Activated naive CD8-positive, alpha-beta T cell treated with anti-CD3 and anti-CD28 coated beads, Interleukin-2, amount 10 ng/mL, durations not matched to agents 7 days and 5 days (primary cell): ENCODE results near the gene DCBLD2. TPM values are rescaled to one million over a fixed set of nuclear protein-coding genes. Genes with fewer than 3 reads are reported as not detected.
A peak's percentile ranks its signal among the peaks of the same experiment; 100 is the strongest.

Experiments used
- ATAC-seq: fragments of 150-1000 bp; cut with Tn5 transposase; one replicate; pipeline ENCODE4 v1.10.0; 2021; ENCODE audit warnings: low read depth, moderate library complexity
- POLR2A ChIA-PET: fragments of 350-600 bp; sonication (Branson Sonifier 250); formaldehyde crosslinking; loops from one replicate; lab custom pipeline; 2021; ENCODE audit warnings: antibody characterized with exemption; lab: Charles Lee
- DNase-seq: peaks from one replicate; pipeline ENCODE4 v3.0.0; 2021
- H3K27ac Mint-ChIP-seq: one replicate; pipeline ENCODE4 v1.8.0; 2022; ENCODE audit warnings: mild to moderate bottlenecking, mixed read lengths
- H3K27me3 Mint-ChIP-seq: one replicate; pipeline ENCODE4 v1.8.0; 2022; ENCODE audit warnings: mild to moderate bottlenecking, moderate library complexity, mixed read lengths
- H3K36me3 Mint-ChIP-seq: one replicate; pipeline ENCODE4 v1.8.0; 2021; ENCODE audit warnings: mild to moderate bottlenecking, mixed read lengths
- H3K4me1 Mint-ChIP-seq: one replicate; pipeline ENCODE4 v1.8.0; 2021; ENCODE audit warnings: mixed read lengths
- H3K4me3 Mint-ChIP-seq: one replicate; pipeline ENCODE4 v1.8.0; 2022; ENCODE audit warnings: mild to moderate bottlenecking, moderate library complexity, mixed read lengths
- H3K9me3 Mint-ChIP-seq: one replicate; pipeline ENCODE4 v1.8.0; 2021; ENCODE audit warnings: mixed read lengths
- total RNA-seq, 2 experiments: library from RNA; stranded (reverse); gene quantifications; one replicate each; pipeline ENCODE4 v1.2.3, GENCODE V29; 2021

The DCBLD2 gene
- total RNA-seq, 2 experiments from 2014 or later = 0.82 to 1.2 TPM

- Mint-ChIP-seq H3K27ac (no peak overlapping the region), H3K9me3 (no peaks in the 10 kb centered on the region), H3K4me1 (peaks cover 1% of the 10 kb centered on the region), H3K27me3 (peaks cover 15% of the 10 kb centered on the region), H3K36me3 (no peaks in the 10 kb centered on the region), H3K4me3 (no peak overlapping the region)
- ATAC-seq = no peak
- POLR2A ChIA-PET = no interaction called here
- DNase-seq = no peak
Measured at GRCh38 chr3:98786364-98787006, 115.0 kb downstream of the DCBLD2 start.

DNA sequence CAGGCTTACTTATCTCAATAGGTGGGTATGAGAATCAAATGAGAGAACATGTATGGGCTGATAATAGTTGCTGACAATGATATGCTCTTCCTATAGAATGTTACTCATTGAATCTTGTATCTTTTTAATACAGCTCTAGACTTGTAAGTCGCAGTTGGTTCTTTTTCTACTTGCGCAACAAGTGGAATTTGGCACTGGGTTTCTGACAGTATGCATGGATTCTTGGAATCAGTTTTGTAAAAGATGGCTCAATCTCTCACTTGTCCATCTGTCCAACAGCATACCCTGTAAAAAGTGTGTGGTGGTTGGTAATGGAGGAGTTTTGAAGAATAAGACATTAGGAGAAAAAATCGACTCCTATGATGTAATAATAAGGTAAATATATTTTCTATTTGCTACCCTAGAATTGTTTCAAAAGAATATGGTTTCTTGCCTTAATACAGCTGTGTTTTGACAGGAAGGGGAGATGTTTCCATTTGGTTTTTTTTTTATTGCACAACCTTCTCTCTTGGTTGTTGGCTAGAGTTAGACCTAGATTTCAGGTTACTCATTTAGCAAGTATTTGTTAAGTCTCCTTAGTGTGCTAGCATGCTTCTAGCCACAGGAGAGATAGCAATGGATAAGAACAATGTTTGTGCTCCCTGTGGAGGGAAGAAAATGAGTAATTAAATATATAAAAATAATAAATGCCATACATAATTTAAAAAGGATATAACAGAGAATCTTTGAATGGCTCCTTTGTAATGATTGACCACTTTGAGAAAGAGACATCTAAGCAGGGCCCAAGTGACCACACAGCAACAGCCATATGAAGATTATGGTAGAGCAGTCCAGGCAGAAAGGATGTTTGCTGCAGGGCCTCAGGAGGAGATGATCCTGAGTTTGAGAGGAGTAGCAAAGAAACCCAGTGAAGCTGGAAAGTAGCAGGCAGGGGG, 116.6 kb downstream of the DCBLD2 start:
- H3K4me1 Mint-ChIP-seq = peaks cover 1% of the 10 kb centered on the region
- no peak overlapping the region for H3K27ac Mint-ChIP-seq
- POLR2A ChIA-PET = no interaction called here
- no peaks in the 10 kb centered on the region for H3K36me3 Mint-ChIP-seq
- H3K9me3 Mint-ChIP-seq = no peaks in the 10 kb centered on the region
- no peak for ATAC-seq
- H3K4me3 Mint-ChIP-seq = no peak overlapping the region
- H3K27me3 Mint-ChIP-seq = peaks cover 11% of the 10 kb centered on the region
- DNase-seq = no peak

GRCh38 chr3:98784042-98784441, 117.5 kb downstream of the DCBLD2 start:
- ATAC-seq = no peak
- POLR2A ChIA-PET = no interaction called here
- H3K4me3 Mint-ChIP-seq = no peak overlapping the region
- H3K27me3 Mint-ChIP-seq = peaks cover 5% of the 10 kb centered on the region
- DNase-seq = no peak
- H3K27ac Mint-ChIP-seq = no peak overlapping the region
- H3K9me3 Mint-ChIP-seq = no peaks in the 10 kb centered on the region
- no peaks in the 10 kb centered on the region for H3K36me3 Mint-ChIP-seq
- H3K4me1 Mint-ChIP-seq = peaks cover 4% of the 10 kb centered on the region

DNA sequence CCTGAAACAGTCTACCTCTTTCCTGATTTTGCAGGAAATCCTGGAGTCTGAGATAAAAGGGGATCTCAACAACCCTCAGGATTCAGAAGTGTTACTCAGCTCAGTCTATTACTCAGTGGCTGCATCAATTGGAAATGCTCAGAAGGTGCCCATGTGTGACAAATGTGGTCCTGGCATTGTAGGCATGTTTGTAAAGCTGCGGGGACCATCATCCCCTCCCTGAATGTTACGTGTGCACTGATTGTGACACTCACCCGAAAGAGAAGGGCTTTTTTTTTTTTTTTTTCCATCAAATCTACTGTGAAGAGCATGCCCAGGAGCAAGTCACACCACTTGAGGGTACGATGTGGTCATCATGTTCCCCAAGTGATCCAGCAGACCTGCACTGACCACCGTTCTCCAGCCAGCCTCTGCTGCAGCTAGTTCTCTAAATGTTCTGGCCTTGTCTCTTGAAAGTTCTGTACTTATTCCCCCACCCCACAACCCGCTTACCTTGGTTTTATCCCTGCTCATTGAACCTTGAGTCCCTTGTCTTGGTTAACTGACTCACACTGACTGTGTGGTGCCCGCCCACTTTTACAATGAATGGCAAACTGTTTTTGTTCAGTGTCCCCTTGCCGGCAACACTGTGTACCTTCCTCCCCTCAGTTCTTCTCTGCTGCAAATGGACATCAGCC, 118.5 kb downstream of the DCBLD2 start:
- H3K36me3 Mint-ChIP-seq = no peaks in the 10 kb centered on the region
- DNase-seq = no peak
- H3K27me3 Mint-ChIP-seq = peaks cover 2% of the 10 kb centered on the region
- H3K4me1 Mint-ChIP-seq = peaks cover 10% of the 10 kb centered on the region
- POLR2A ChIA-PET = no interaction called here
- ATAC-seq = no peak
- no peak overlapping the region for H3K27ac Mint-ChIP-seq
- H3K9me3 Mint-ChIP-seq = no peaks in the 10 kb centered on the region
- H3K4me3 Mint-ChIP-seq = no peak overlapping the region

- Mint-ChIP-seq H3K4me3 (no peak overlapping the region), H3K27ac (no peak overlapping the region), H3K27me3 (peaks cover 4% of the 10 kb centered on the region), H3K9me3 (no peaks in the 10 kb centered on the region), H3K36me3 (no peaks in the 10 kb centered on the region), H3K4me1 (peaks cover 9% of the 10 kb centered on the region)
- no peak for DNase-seq
- no peak for ATAC-seq
- POLR2A ChIA-PET = no interaction called here
Measured at GRCh38 chr3:98780343-98780742, 121.2 kb downstream of the DCBLD2 start.

- Mint-ChIP-seq H3K4me1 (peaks cover 9% of the 10 kb centered on the region), H3K27ac (no peak overlapping the region), H3K9me3 (no peaks in the 10 kb centered on the region), H3K36me3 (no peaks in the 10 kb centered on the region), H3K4me3 (no peak overlapping the region), H3K27me3 (peaks cover 3% of the 10 kb centered on the region)
- POLR2A ChIA-PET = no interaction called here
- no peak for ATAC-seq
- no peak for DNase-seq
Measured at GRCh38 chr3:98779541-98780335, 121.8 kb downstream of the DCBLD2 start.

GRCh38 chr3:98778852-98779413, 122.6 kb downstream of the DCBLD2 start:
- Mint-ChIP-seq H3K27me3 (peaks cover 3% of the 10 kb centered on the region), H3K4me3 (no peak overlapping the region), H3K4me1 (peaks cover 9% of the 10 kb centered on the region), H3K36me3 (no peaks in the 10 kb centered on the region), H3K9me3 (no peaks in the 10 kb centered on the region), H3K27ac (no peak overlapping the region)
- DNase-seq (no peak), ATAC-seq (peak; percentile 56)
- POLR2A ChIA-PET = no interaction called here

DNA sequence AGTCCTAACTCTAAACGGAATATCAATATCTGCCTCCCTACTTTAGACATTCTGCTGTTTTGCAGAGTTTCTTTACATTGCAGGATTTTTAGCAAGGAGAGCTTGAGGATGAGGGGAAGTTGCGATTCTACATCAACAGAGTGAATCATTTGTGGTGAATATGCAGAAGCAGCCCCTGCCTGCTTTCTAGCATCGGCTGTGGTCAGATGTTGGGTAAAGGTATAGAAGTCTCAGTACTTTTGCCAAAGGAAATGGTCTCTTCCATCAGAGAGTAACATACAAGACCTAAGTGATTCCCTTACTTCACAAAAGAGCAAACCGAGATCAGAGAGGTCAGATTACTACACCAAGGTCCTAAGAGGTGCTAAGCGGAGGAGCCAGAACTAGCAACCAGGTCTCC, 123.1 kb downstream of the DCBLD2 start:
- Mint-ChIP-seq H3K27ac (no peak overlapping the region), H3K9me3 (no peaks in the 10 kb centered on the region), H3K27me3 (peaks cover 3% of the 10 kb centered on the region), H3K4me1 (peaks cover 9% of the 10 kb centered on the region), H3K36me3 (no peaks in the 10 kb centered on the region), H3K4me3 (peak overlapping the region; percentile 4)
- POLR2A ChIA-PET = no interaction called here
- ATAC-seq (no peak), DNase-seq (no peak)

GRCh38 chr3:98777801-98778220, 123.7 kb downstream of the DCBLD2 start:
- POLR2A ChIA-PET = no interaction called here
- Mint-ChIP-seq H3K27ac (no peak overlapping the region), H3K4me3 (no peak overlapping the region), H3K9me3 (no peaks in the 10 kb centered on the region), H3K36me3 (no peaks in the 10 kb centered on the region), H3K27me3 (peaks cover 3% of the 10 kb centered on the region), H3K4me1 (peaks cover 9% of the 10 kb centered on the region)
- DNase-seq (no peak), ATAC-seq (no peak)

GRCh38 chr3:98777286-98777685, 124.2 kb downstream of the DCBLD2 start:
- DNase-seq = no peak
- H3K27me3 Mint-ChIP-seq = peaks cover 3% of the 10 kb centered on the region
- no peaks in the 10 kb centered on the region for H3K36me3 Mint-ChIP-seq
- peaks cover 9% of the 10 kb centered on the region for H3K4me1 Mint-ChIP-seq
- H3K4me3 Mint-ChIP-seq = no peak overlapping the region
- POLR2A ChIA-PET = no interaction called here
- no peaks in the 10 kb centered on the region for H3K9me3 Mint-ChIP-seq
- H3K27ac Mint-ChIP-seq = no peak overlapping the region
- no peak for ATAC-seq

- Mint-ChIP-seq H3K9me3 (no peaks in the 10 kb centered on the region), H3K27me3 (peaks cover 3% of the 10 kb centered on the region), H3K36me3 (no peaks in the 10 kb centered on the region), H3K4me3 (no peak overlapping the region), H3K27ac (no peak overlapping the region), H3K4me1 (peaks cover 10% of the 10 kb centered on the region)
- ATAC-seq = no peak
- DNase-seq = no peak
- POLR2A ChIA-PET = no interaction called here
Measured at GRCh38 chr3:98776140-98776493, 125.4 kb downstream of the DCBLD2 start.

DNA sequence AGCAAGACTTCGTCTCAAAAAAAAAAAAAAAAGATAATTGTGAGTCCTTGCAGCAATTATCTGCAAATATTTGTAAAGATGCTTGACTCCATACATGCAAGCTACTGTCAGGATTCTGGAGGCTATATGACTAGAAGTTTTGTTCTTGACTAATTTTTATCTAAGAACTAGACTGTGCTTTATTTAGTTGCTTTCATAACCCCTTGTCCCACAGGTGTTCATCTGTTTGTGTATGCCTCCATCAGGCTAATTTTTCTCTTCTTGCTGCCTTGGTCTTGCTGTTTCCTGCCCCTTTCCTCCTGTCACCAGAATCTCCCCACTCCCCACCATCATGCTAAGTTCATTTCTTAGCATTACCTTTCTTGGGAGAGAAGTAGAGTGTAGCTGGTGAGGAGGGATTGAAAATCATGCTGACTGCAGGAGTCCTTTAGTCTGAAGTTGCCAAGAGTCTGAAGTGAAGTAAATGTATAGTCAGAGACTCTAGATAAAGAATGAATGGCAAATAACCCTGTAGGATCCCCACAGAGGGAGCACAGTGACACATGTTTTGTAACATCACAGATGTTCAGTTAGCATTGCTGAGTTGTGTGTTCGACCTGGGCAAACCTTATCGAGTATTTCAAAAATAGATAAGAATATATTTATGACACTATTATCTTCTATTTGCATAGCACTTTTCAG, 125.9 kb downstream of the DCBLD2 start:
- DNase-seq = no peak
- POLR2A ChIA-PET = no interaction called here
- ATAC-seq = no peak
- Mint-ChIP-seq H3K4me1 (peaks cover 13% of the 10 kb centered on the region), H3K27me3 (peaks cover 3% of the 10 kb centered on the region), H3K36me3 (no peaks in the 10 kb centered on the region), H3K27ac (no peak overlapping the region), H3K9me3 (no peaks in the 10 kb centered on the region), H3K4me3 (no peak overlapping the region)
